HG03378 (cell line): ENCODE data around the gene SLC22A23.

Experiments used
- ATAC-seq: cut with Tn5 transposase; IDR thresholded peaks from one replicate; pipeline ENCODE4 v1.9.1; 2021; ENCODE audit warnings: mild to moderate bottlenecking, moderate library complexity; ENCODE audit not compliant: unreplicated experiment

SLC22A23 gene

GRCh38 chr6:3446184-3446583 lies 10.7 kb downstream of the SLC22A23 start:
- no peak for ATAC-seq

DNA sequence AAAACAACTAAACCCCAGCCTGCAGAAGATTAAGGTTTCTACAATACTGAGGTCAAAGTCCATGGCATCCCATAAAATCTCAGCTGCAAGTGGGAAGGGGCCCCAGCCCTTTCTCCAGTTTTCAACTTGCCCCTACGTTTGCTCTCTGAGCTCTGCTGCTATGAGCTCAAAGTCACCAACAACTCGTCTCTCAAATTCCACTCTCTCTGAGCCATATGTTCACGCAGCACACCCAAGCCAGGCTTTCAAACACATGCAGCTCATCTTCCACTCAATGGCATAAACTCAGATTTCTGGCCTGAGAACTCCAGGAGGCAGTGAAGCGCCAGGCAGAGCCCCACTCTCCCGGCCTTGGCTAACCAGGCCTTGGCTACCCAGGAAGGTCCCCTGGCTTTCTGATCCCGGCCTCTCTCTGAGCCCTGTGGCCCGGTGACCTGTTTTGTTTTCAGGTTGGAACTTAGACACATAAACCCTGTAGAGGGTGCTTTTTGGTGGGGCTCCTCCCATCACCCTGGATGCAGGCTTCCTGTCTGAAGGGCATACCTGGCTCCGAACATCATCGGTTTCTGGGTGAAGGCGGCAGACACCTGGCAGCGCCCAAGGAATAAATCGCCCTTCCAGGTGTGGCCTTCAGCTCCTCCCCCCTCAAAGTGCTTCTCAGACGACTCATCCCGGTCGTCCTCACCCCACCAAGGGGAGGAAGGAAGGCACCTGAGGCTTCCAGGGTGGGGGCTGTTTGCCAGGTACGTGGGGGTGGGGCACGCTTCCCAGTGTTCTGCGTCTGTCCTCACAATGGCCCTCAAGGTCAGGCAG lies 12.4 kb downstream of the SLC22A23 start:
- no peak for ATAC-seq

GRCh38 chr6:3443221-3443515 lies 13.7 kb downstream of the SLC22A23 start:
- no peak for ATAC-seq

- no peak for ATAC-seq
Observed at GRCh38 chr6:3442431-3443220, 14.2 kb downstream of the SLC22A23 start.

DNA sequence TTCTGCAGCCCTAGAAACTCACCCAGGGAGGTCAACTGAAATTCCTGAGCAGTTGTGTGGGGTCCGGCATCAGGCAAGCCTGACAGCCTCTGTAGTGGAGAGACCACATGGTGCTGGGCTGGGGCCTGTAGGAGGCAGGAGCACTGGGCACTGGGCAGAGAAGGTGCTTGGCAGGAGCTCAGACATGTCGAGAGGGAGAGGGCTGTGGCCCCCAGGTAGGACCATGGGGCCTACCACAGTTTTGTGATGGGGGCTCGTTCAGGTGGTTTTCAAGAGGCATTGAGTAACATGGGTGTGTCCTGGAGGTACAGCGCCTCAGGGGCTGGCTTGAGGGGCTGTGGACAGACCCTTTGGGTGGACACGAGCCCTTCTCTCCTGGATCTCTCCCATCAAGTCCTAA lies 15.9 kb downstream of the SLC22A23 start:
- no peak for ATAC-seq

- no peak for ATAC-seq
Observed at GRCh38 chr6:3439961-3440360, 16.9 kb downstream of the SLC22A23 start.

- no peak for ATAC-seq
Observed at GRCh38 chr6:3438190-3439167, 18.4 kb downstream of the SLC22A23 start.

- ATAC-seq = no peak
Observed at GRCh38 chr6:3433005-3433404, 23.8 kb downstream of the SLC22A23 start.

DNA sequence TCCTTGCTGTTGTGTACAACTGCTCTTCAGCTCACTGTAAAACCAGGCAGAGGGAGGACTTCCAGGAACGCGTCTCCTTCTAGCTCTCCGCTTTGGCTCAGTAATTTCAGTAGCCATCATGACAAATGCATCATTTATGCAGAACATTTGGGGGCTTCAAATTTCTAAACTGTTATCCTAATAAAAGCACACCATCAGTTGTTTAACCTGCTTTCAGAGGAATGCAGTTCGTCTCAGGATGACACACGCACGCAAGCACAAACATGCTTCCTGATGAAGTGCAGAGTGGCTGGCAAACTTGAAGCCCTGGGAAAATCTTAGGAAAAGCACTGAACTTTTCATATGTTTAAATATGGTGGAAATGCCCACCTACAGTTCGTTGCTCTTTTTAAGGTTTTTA lies 24.4 kb downstream of the SLC22A23 start:
- ATAC-seq = no peak

GRCh38 chr6:3431994-3432393 lies 24.9 kb downstream of the SLC22A23 start:
- ATAC-seq = no peak

DNA sequence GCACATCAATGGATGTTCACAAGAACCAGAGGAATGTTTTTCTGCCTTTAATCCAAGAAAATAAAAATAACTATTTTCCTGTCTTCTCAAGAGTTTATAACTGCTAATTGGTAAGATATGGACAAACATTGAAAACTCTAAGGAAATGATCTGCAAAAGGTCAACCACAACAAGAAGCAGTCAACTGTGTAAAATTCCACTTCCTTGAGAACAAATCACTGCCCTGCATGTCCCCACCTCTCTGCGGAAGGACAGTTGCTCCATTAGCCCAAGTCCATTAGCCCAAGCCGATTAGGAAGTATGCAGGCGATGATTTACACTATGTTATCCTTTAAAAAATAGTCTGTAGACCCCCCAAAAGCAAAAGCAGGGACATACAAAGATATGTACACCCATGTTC lies 27.6 kb downstream of the SLC22A23 start:
- no peak for ATAC-seq

DNA sequence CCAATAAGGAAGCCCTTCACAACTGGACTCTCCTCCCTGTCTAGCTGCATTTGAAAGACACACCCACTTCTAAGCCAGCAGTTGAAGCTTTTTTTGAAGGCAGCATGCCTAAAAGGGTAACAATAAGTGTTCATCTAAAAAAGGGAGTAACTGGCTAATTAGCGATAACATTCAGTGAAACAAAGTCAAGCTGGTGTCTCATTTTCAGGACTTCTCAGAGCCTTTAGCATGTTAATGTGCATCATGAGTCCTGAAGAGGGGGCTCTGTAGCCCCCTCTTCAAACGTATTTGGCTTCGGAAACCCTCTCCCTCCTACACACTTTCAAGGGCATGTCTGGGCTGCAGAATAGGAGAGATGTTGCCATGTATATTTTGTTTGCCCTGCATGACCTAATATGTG lies 28.1 kb downstream of the SLC22A23 start:
- ATAC-seq = no peak

- ATAC-seq = no peak
Observed at GRCh38 chr6:3428247-3428646, 28.6 kb downstream of the SLC22A23 start.

GRCh38 chr6:3427687-3428085 lies 29.2 kb downstream of the SLC22A23 start:
- no peak for ATAC-seq

GRCh38 chr6:3426927-3427686 lies 29.7 kb downstream of the SLC22A23 start:
- no peak for ATAC-seq

DNA sequence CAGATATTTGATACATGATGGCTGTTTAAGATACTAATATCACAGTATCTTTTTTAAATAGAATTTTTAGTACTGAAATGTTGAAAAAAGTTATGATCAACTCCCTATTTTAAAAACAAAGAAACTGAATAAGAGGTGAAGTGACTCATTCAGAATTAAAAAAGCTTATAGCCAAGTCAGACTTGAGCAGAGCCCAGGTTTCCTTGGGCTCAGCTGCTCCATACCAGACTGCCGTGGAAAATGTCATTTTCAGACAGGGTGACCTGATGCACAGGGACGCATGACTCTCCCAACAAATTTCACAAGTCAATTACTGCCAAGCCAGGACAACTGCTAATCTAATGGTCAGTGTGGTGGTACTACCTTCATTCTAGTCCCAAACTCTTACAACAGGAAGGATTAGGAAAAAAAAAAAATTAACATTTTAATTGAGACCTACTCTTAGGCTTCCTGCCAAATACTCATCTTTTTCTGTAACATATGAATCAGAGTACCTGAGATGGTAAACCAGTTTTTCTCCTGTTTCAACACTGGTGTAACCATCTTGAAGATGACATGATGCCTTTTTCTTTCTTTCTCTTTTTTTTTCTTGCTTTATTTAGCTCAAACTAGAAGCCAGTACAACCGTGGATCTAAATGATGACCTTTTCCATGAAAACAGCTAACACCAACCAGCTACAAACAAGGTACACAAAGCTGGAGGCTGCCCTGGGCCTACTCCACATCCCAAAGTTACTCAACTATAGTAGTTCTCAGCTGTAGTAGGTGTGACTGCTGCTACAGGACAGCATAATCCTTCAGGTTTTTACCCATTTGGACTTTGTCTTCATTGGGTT lies 30.5 kb downstream of the SLC22A23 start:
- ATAC-seq = no peak

GRCh38 chr6:3425574-3425973 lies 31.3 kb downstream of the SLC22A23 start:
- ATAC-seq = no peak

- no peak for ATAC-seq
Observed at GRCh38 chr6:3424185-3424927, 32.5 kb downstream of the SLC22A23 start.
